Fibroblast of pulmonary artery (primary cell): Measurements from ENCODE around the gene ARSI.

ENCODE experiments used
- DNase-seq: peaks from one replicate; pipeline ENCODE4 v3.0.0-alpha.2; 2010; ENCODE audit warnings: low read depth
- H3K4me3 ChIP-seq: replicated peaks from 2 replicates; pipeline ENCODE4 v1.5.1; 2011; ENCODE audit warnings: low read depth, mild to moderate bottlenecking, control low read depth, low read length, moderate library complexity
- CTCF ChIP-seq: IDR thresholded peaks from 2 replicates; pipeline ENCODE4 v1.5.1; 2011; ENCODE audit warnings: mild to moderate bottlenecking, control low read depth, low read length, inconsistent platforms; ENCODE audit errors: missing control alignments

Gene ARSI

GRCh38 chr5:150304481-150305081 lies 1.9 kb upstream of the ARSI start:
- no peak for DNase-seq
- H3K4me3 ChIP-seq: no peak overlapping the region
- TF ChIP-seq CTCF: no peak

GRCh38 chr5:150303660-150304386 lies 1.1 kb upstream of the ARSI start:
- H3K4me3 ChIP-seq: no peak overlapping the region
- no peak for TF ChIP-seq CTCF
- DNase-seq: peak; percentile 77

GRCh38 chr5:150303070-150303615 lies 438 bp upstream of the ARSI start:
- TF ChIP-seq CTCF: no peak
- no peak overlapping the region for H3K4me3 ChIP-seq
- peak; percentile 72 for DNase-seq

GRCh38 chr5:150301901-150302300 lies 804 bp downstream of the ARSI start:
- TF ChIP-seq CTCF: no peak
- no peak for DNase-seq
- H3K4me3 ChIP-seq: peak overlapping the region; percentile 16

GRCh38 chr5:150301170-150301505 lies 1.6 kb downstream of the ARSI start:
- DNase-seq: peak; percentile 49
- no peak for TF ChIP-seq CTCF
- H3K4me3 ChIP-seq: no peak overlapping the region

GRCh38 chr5:150300496-150301169 lies 2.1 kb downstream of the ARSI start:
- no peak for TF ChIP-seq CTCF

More at GRCh38 chr5:150300496-150301169, 2.1 kb downstream of the ARSI start:
- no peak overlapping the region for H3K4me3 ChIP-seq
- no peak for DNase-seq
